NCI-H1048 (cell line): ENCODE data around the gene IL17RC.
A peak's percentile ranks its signal among the peaks of the same experiment; 100 is the strongest.
"Not testable (repeated sequence)": the region's sequence is repeated elsewhere in the genome, so short reads cannot be mapped to it uniquely, and the experiment has no call there.

ENCODE experiments used
- DNase-seq: peaks from one replicate; lab custom pipeline; 2025; lab: John Stamatoyannopoulos, UW

Gene IL17RC, protein sequence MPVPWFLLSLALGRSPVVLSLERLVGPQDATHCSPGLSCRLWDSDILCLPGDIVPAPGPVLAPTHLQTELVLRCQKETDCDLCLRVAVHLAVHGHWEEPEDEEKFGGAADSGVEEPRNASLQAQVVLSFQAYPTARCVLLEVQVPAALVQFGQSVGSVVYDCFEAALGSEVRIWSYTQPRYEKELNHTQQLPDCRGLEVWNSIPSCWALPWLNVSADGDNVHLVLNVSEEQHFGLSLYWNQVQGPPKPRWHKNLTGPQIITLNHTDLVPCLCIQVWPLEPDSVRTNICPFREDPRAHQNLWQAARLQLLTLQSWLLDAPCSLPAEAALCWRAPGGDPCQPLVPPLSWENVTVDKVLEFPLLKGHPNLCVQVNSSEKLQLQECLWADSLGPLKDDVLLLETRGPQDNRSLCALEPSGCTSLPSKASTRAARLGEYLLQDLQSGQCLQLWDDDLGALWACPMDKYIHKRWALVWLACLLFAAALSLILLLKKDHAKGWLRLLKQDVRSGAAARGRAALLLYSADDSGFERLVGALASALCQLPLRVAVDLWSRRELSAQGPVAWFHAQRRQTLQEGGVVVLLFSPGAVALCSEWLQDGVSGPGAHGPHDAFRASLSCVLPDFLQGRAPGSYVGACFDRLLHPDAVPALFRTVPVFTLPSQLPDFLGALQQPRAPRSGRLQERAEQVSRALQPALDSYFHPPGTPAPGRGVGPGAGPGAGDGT

GRCh38 chr3:9916734-9917680 is at the start of gene IL17RC:
TSS of gene IL17RC (plus strand) at chr3:9917098. CDS start at chr3:9917316, 218 bp downstream.
- DNase-seq: peak; percentile 36

- no peak for DNase-seq
Measured at GRCh38 chr3:9867106-9867505, 49.8 kb upstream of the IL17RC start.

DNA sequence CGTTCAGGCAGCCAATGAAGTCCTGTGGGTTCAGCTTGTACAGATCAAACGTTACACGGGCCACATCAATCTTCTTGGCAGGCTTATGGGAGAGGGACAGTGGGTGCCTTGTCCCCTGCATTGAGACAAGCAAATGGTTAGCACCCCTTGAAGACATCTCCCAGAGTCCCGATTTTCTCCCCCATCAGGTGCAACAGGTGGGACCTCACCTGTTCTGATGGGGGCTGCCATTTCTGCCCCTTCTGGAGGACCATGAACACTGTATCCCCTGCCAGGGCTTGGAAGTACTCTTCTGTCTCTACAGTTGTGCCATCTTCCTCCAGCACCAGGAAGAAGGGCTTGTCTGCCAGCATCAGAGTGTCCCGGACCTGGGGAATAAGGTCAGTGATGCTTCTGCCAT is 46.9 kb upstream of the IL17RC start:
- DNase-seq: no peak

- no peak for DNase-seq
Measured at GRCh38 chr3:9870978-9871377, 45.9 kb upstream of the IL17RC start.

- DNase-seq: not testable (repeated sequence)
Measured at GRCh38 chr3:9872067-9872466, 44.8 kb upstream of the IL17RC start.

GRCh38 chr3:9875448-9875847 is 41.5 kb upstream of the IL17RC start:
- DNase-seq: no peak

DNA sequence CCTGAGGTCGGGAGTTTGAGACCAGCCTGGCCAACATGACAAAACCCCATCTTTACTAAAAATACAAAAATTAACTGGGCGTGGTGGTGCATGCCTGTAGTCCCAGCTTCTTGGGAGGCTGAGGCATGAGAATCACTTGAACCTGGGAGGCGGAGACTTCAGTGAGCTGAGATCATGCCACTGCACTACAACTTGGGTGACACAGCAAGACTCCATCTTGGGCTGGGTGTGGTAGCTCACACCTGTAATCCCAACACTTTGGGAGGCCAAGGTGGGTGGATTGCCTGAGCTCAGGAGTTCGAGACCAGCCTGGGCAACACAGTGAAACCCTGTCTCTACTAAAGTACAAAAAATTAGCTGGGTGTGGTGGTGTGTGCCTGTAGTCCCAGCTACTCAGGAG is 40.6 kb upstream of the IL17RC start:
- not testable (repeated sequence) for DNase-seq

- DNase-seq: no peak
Measured at GRCh38 chr3:9876991-9877390, 39.9 kb upstream of the IL17RC start.

DNA sequence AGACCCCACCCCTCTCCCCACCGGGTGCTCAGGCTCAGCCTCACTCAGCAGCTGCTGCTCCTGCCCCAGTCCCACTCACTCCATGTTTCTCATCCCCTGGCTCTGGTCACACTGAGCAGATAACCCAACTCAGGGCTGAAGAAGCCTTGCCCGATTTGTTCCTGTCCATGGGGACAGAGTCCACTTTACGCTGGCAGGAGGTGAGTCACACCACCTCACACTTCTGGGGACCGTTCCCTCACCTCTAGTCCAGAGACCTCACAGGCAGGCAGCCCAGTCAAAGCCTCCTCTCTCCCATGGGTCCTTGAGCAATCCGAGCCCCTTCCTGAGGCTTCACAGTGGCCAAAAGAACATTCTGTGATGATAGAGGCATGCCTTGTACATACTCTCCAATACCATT is 38.2 kb upstream of the IL17RC start:
- DNase-seq: no peak

- DNase-seq: no peak
Measured at GRCh38 chr3:9879830-9880549, 36.9 kb upstream of the IL17RC start, which contains the start of gene CIDEC. TSS of gene CIDEC (minus strand) at chr3:9880253. CDS start at chr3:9878486, 1,767 bp downstream.

DNA sequence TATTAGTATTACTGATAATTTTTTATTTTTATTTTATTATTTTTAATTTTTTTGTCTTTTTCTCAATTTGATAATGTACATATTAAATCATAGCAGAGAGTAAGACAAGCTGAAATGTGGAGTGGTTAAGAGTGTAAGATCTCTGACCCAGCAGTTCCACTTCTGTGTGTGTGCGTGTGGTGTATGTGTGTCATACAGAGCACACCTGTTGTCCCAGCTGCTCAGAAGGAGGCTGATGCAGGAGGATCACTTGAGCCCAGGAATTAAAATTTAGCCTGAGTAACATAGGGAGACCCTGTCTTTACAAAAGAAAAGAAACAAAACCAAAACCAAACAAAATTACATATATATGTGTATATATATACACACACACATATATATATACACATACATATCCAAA is 35.5 kb upstream of the IL17RC start:
- DNase-seq: no peak

GRCh38 chr3:9883706-9884554 is 33.0 kb upstream of the IL17RC start:
- no peak for DNase-seq

- no peak for DNase-seq
Measured at GRCh38 chr3:9884555-9885165, 32.2 kb upstream of the IL17RC start.

DNA sequence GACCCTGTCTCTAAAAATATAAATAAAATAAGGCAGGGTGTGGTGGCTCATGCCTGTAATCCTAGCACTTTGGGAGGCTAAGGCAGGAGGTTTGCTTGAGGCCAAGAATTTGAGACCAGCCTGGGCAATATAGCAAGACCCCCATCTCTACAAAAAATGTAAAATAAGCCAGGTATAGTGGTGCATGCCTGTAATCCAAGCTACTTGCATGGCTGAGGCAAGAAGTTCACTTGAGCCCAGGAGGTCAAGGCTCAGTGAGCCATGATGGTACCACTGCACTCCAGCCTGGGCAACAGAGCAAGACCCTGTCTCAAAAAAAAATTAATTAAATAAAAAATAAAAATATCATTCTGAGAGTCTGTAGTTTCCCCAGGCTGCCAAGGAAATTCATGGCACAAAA is 30.6 kb upstream of the IL17RC start:
- no peak for DNase-seq

- DNase-seq: no peak
Measured at GRCh38 chr3:9887480-9887879, 29.4 kb upstream of the IL17RC start.

DNA sequence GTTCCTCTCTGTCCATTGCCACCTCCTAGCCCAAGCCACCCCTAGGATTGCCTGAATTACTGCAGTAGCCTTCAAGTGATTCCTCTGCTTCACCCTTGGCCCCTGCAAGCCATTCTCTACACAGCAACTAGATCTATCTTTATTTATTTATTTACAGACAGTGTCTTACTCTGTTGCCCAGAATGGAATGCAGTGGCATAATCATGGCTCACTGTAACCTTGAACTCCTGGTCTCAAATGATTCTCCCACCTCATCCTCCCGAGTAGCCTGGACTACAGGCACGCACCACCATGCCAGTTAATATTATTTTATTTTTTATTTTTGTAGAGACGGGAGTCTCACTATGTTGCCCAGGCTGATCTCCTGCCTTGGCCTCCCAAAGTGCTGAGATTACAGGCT is 28.4 kb upstream of the IL17RC start:
- no peak for DNase-seq

- no peak for DNase-seq
Measured at GRCh38 chr3:9889405-9889804, 27.5 kb upstream of the IL17RC start.

DNA sequence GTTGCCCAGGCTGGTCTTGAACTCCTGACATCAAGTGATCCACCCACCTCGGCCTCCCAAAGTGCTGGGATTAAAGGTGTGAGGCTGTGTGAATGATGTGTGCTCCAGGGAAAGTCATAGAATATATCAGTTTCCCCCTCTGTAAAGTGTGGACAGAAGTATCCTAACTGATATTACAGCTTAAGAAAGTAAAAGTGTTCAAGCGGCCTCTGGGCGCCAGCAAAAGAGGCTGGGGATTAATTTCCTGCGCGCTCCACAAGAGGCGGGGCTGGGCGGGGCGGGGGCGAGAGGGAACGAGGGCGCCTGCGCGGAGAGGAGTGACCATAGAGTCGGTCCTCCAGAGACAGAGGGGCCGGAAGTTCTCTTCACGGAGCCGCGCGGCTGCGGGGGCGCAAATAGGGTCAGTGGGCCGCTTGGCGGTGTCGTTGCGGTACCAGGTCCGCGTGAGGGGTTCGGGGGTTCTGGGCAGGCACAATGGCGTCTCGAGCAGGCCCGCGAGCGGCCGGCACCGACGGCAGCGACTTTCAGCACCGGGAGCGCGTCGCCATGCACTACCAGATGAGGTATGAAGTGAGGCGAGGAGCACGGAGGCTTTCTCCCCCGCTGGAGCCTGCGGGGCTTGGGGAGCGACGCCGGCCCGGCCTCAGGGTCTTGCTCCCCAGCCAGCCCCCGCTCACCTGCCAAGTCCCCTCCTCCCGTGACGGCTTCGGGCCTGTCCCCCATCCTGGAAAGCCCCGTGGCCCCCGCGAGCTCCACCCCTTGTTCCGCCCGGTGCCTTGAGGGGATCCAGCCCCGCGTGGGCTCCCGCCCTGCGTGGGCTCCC is 26.4 kb upstream of the IL17RC start, which contains the start of gene JAGN1:
TSS of gene JAGN1 (plus strand) at position 362 of the 823 bp plus-strand sequence. CDS start at position 475, 113 bp downstream.
- DNase-seq: peak; percentile 59

- DNase-seq: no peak
Measured at GRCh38 chr3:9891072-9891622, 25.8 kb upstream of the IL17RC start.
